ENCODE results near the gene TPCN1. TPM values are rescaled to one million over a fixed set of nuclear protein-coding genes. Genes with fewer than 3 reads are reported as not detected.

TPCN1 gene
- total and polyA plus RNA-seq, 2 of the 13 experiments (the other 11 are each of a cell fraction or from before 2014, with no cell fraction given), result 8.0 to 26.8 TPM

- TF ChIP-seq, protein P1, sequence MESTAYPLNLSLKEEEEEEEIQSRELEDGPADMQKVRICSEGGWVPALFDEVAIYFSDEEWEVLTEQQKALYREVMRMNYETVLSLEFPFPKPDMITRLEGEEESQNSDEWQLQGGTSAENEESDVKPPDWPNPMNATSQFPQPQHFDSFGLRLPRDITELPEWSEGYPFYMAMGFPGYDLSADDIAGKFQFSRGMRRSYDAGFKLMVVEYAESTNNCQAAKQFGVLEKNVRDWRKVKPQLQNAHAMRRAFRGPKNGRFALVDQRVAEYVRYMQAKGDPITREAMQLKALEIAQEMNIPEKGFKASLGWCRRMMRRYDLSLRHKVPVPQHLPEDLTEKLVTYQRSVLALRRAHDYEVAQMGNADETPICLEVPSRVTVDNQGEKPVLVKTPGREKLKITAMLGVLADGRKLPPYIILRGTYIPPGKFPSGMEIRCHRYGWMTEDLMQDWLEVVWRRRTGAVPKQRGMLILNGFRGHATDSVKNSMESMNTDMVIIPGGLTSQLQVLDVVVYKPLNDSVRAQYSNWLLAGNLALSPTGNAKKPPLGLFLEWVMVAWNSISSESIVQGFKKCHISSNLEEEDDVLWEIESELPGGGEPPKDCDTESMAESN (CRISPR knock-in tag; conservative IDR thresholded peaks at IDR 0.05), result no peak
- TF ChIP-seq GLMP (CRISPR knock-in tag; IDR thresholded peaks at IDR 0.05; ENCODE audit: borderline replicate concordance), result no peak
- TF ChIP-seq NR2F2 (IDR thresholded peaks at IDR 0.05; ENCODE audit: borderline replicate concordance, low read depth), result no peak
- TF ChIP-seq ATF1 (CRISPR knock-in tag; IDR thresholded peaks at IDR 0.05), result 0 out of 2 replicates have a peak, but pooled peaks have one; percentile 11
- no peak for TF ChIP-seq CENPT (CRISPR knock-in tag; IDR thresholded peaks at IDR 0.05; ENCODE audit: low read depth)
- no peak for TF ChIP-seq ZNF280D (CRISPR knock-in tag; IDR thresholded peaks at IDR 0.05)
- no peak for TF ChIP-seq SMAD1 (CRISPR knock-in tag; IDR thresholded peaks at IDR 0.05; ENCODE audit: borderline replicate concordance, low read depth)
- TF ChIP-seq JUNB (CRISPR knock-in tag; IDR thresholded peaks at IDR 0.05; ENCODE audit: borderline replicate concordance), result no peak
- TF ChIP-seq ZMAT5 (CRISPR knock-in tag; IDR thresholded peaks at IDR 0.05; ENCODE audit: borderline replicate concordance, low read depth), result no peak
- TF ChIP-seq ZNF224 (CRISPR knock-in tag; IDR thresholded peaks at IDR 0.05), result no peak
- no peak for TF ChIP-seq MYPOP (CRISPR knock-in tag; IDR thresholded peaks at IDR 0.05)
- 0 out of 2 replicates have a peak, but pooled peaks have one; percentile 25 for TF ChIP-seq MIER2 (CRISPR knock-in tag; IDR thresholded peaks at IDR 0.05)
- TF ChIP-seq, protein P2, sequence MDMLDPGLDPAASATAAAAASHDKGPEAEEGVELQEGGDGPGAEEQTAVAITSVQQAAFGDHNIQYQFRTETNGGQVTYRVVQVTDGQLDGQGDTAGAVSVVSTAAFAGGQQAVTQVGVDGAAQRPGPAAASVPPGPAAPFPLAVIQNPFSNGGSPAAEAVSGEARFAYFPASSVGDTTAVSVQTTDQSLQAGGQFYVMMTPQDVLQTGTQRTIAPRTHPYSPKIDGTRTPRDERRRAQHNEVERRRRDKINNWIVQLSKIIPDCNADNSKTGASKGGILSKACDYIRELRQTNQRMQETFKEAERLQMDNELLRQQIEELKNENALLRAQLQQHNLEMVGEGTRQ (IDR thresholded peaks at IDR 0.05; ENCODE audit: low read depth, low read length), result no peak
- TF ChIP-seq, protein P2 (CRISPR knock-in tag; IDR thresholded peaks at IDR 0.05; ENCODE audit: borderline replicate concordance), result peak; percentile 39; the same call in 1 of the 2 replicates
- no peak for TF ChIP-seq EED (CRISPR knock-in tag; IDR thresholded peaks at IDR 0.05)
- peak; percentile 39; the same call in 1 of the 2 replicates for TF ChIP-seq ZMYM4 (CRISPR knock-in tag; IDR thresholded peaks at IDR 0.05)
- TF ChIP-seq KAT8 (CRISPR knock-in tag; IDR thresholded peaks at IDR 0.05), result no peak
- no peak for TF ChIP-seq ELF1 (CRISPR knock-in tag; IDR thresholded peaks at IDR 0.05)
- no peak for TF ChIP-seq MAX (IDR thresholded peaks at IDR 0.05)
- TF ChIP-seq NFRKB (IDR thresholded peaks at IDR 0.05), result no peak
Measured at GRCh38 chr12:113271853-113272561, 50.7 kb downstream of the TPCN1 start (continued).
